GM23338 (cell line): Measurements from ENCODE around the gene ARL15. TPM values are rescaled to one million over a fixed set of nuclear protein-coding genes. Genes with fewer than 3 reads are reported as not detected.

ENCODE experiments used
- ATAC-seq: fragments of 200-7000 bp; cut with Tn5 transposase; 3 replicates; pipeline ENCODE4 v1.9.1; 2020
- DNase-seq: peaks from one replicate; pipeline ENCODE4 v3.0.0-alpha.2; 2015; ENCODE audit warnings: low spot score
- H2AFZ ChIP-seq: fragments of 200-600 bp; sonication (generic); 2 replicates; pipeline ENCODE4 v1.8.0; 2016; ENCODE audit warnings: antibody characterized with exemption, mild to moderate bottlenecking, moderate library complexity
- H3F3A ChIP-seq: fragments of 200-600 bp; sonication (generic); replicated peaks from 2 replicates; pipeline ENCODE4 v1.8.0; 2017; ENCODE audit warnings: antibody characterized with exemption, mixed run types, low read depth
- H3K27ac ChIP-seq: fragments of 200-600 bp; sonication (generic); 2 replicates; pipeline ENCODE4 v1.6.1; 2016; ENCODE audit warnings: low read depth
- H3K27me3 ChIP-seq: fragments of 200-600 bp; sonication (generic); 2 replicates; pipeline ENCODE4 v1.8.0; 2016; ENCODE audit warnings: mild to moderate bottlenecking, mixed run types, moderate library complexity; ENCODE audit not compliant: insufficient read depth
- H3K36me3 ChIP-seq: fragments of 200-600 bp; sonication (generic); 2 replicates; pipeline ENCODE4 v1.8.0; 2016; ENCODE audit warnings: mild to moderate bottlenecking; ENCODE audit not compliant: insufficient read depth
- H3K4me1 ChIP-seq: fragments of 200-600 bp; sonication (generic); 2 replicates; pipeline ENCODE4 v1.8.0; 2016; ENCODE audit warnings: mild to moderate bottlenecking, moderate library complexity; ENCODE audit not compliant: insufficient read depth
- H3K4me2 ChIP-seq: fragments of 200-600 bp; sonication (generic); 2 replicates; pipeline ENCODE4 v1.7.1; 2017; ENCODE audit warnings: mixed run types
- H3K4me3 ChIP-seq: fragments of 200-600 bp; sonication (generic); 2 replicates; pipeline ENCODE4 v1.6.1; 2016; ENCODE audit warnings: mixed run types
- H3K79me2 ChIP-seq: fragments of 200-600 bp; sonication (generic); replicated peaks from 2 replicates; pipeline ENCODE4 v1.8.0; 2017; ENCODE audit warnings: mild to moderate bottlenecking; ENCODE audit not compliant: insufficient read depth
- H3K9me2 ChIP-seq: fragments of 200-600 bp; sonication (generic); 2 replicates; pipeline ENCODE4 v1.8.0; 2017; ENCODE audit not compliant: insufficient read depth
- H4K20me1 ChIP-seq: fragments of 200-600 bp; sonication (generic); replicated peaks from 2 replicates; pipeline ENCODE4 v1.8.0; 2017; ENCODE audit warnings: mild to moderate bottlenecking; ENCODE audit not compliant: insufficient read depth
- H3K27ac Mint-ChIP-seq: 2 replicates; pipeline ENCODE4 v1.8.0; 2020; ENCODE audit warnings: inconsistent platforms, mild to moderate bottlenecking, moderate library complexity, mixed read lengths
- H3K27me3 Mint-ChIP-seq: 3 replicates; pipeline ENCODE4 v1.8.0; 2022; ENCODE audit warnings: low read depth, mild to moderate bottlenecking, moderate library complexity, mixed read lengths, inconsistent platforms; ENCODE audit not compliant: insufficient read depth, poor library complexity
- H3K36me3 Mint-ChIP-seq: 3 replicates; pipeline ENCODE4 v1.8.0; 2021; ENCODE audit warnings: low read depth, mild to moderate bottlenecking, inconsistent platforms, moderate library complexity, mixed read lengths
- H3K4me1 Mint-ChIP-seq: 3 replicates; pipeline ENCODE4 v1.8.0; 2020; ENCODE audit warnings: mild to moderate bottlenecking, inconsistent platforms, mixed read lengths
- H3K4me3 Mint-ChIP-seq: 3 replicates; pipeline ENCODE4 v1.8.0; 2021; ENCODE audit warnings: moderate library complexity, mild to moderate bottlenecking, inconsistent platforms, mixed read lengths
- H3K9me3 Mint-ChIP-seq: 3 replicates; pipeline ENCODE4 v1.8.0; 2020; ENCODE audit warnings: moderate library complexity, mild to moderate bottlenecking, inconsistent platforms, mixed read lengths
- EZH2 ChIP-seq: fragments of 200-600 bp; sonication (generic); IDR thresholded peaks from one replicate; pipeline ENCODE4 v1.8.0; 2017; ENCODE audit warnings: antibody characterized with exemption, mild to moderate bottlenecking, low read depth; ENCODE audit not compliant: unreplicated experiment
- POLR2AphosphoS5 ChIP-seq: IDR thresholded peaks from 2 replicates; pipeline ENCODE4 v1.6.1; 2016; ENCODE audit warnings: antibody characterized with exemption, low read depth
- REST ChIP-seq: IDR thresholded peaks from one replicate; pipeline ENCODE4 v1.6.1; 2018; ENCODE audit warnings: antibody characterized with exemption; ENCODE audit not compliant: unreplicated experiment
- ZNF462 ChIP-seq: fragments of 250-450 bp; sonication (Bioruptor Pico); IDR thresholded peaks from 2 replicates; pipeline ENCODE4 v1.5.0; 2020; ENCODE audit warnings: mild to moderate bottlenecking, moderate library complexity
- polyA plus RNA-seq: library from polyadenylated mRNA; unstranded; fragments of >200 nt; fragmentation: Nextera tagmentation; extraction: Ambion mirVana; gene quantifications from 2 replicates; pipeline ENCODE4 v1.2.1, GENCODE V29; 2016
- total RNA-seq: library from RNA; depleted of rRNA; stranded (reverse); fragments of >200 nt; shearing (Covaris generic); gene quantifications from 2 replicates; pipeline ENCODE4 v1.2.3, GENCODE V29; 2014

The ARL15 gene
- total and polyA plus RNA-seq, 2 experiments from 2014 or later, result 13.0 to 54.0 TPM

- no peak for TF ChIP-seq ZNF462 (CRISPR knock-in tag)
- no peak for TF ChIP-seq POLR2AphosphoS5
- no peak for TF ChIP-seq EZH2
Measured at GRCh38 chr5:53940921-53941320, 369.5 kb downstream of the ARL15 start (continued).

GRCh38 chr5:53937467-53937866 is 372.9 kb downstream of the ARL15 start:
- Mint-ChIP-seq H3K4me1 (peaks cover 27% of the 10 kb centered on the region), H3K4me3 (no peak overlapping the region), H3K9me3 (no peaks in the 10 kb centered on the region), H3K27me3 (peaks cover 1% of the 10 kb centered on the region), H3K27ac (no peak overlapping the region), H3K36me3 (no peaks in the 10 kb centered on the region)
- DNase-seq, result no peak
- Histone ChIP-seq H4K20me1 (no peaks in the 10 kb centered on the region), H3K27me3 (no peaks in the 10 kb centered on the region), H2AFZ (no peak overlapping the region), H3K4me3 (no peak overlapping the region), H3K27ac (no peak overlapping the region), H3K4me1 (peaks cover 10% of the 10 kb centered on the region), H3K4me2 (no peak overlapping the region), H3F3A (no peaks in the 10 kb centered on the region), H3K36me3 (no peaks in the 10 kb centered on the region), H3K9me2 (no peaks in the 10 kb centered on the region), H3K79me2 (no peaks in the 10 kb centered on the region)
- ATAC-seq, result no peak
- no peak for TF ChIP-seq REST
